OCI-M2 (cell line): ENCODE data around the gene FITM1.

ENCODE experiments used
- DNase-seq: peaks from one replicate; lab custom pipeline; 2025; ENCODE audit not compliant: unreplicated experiment; lab: John Stamatoyannopoulos, UW

FITM1 gene

DNA sequence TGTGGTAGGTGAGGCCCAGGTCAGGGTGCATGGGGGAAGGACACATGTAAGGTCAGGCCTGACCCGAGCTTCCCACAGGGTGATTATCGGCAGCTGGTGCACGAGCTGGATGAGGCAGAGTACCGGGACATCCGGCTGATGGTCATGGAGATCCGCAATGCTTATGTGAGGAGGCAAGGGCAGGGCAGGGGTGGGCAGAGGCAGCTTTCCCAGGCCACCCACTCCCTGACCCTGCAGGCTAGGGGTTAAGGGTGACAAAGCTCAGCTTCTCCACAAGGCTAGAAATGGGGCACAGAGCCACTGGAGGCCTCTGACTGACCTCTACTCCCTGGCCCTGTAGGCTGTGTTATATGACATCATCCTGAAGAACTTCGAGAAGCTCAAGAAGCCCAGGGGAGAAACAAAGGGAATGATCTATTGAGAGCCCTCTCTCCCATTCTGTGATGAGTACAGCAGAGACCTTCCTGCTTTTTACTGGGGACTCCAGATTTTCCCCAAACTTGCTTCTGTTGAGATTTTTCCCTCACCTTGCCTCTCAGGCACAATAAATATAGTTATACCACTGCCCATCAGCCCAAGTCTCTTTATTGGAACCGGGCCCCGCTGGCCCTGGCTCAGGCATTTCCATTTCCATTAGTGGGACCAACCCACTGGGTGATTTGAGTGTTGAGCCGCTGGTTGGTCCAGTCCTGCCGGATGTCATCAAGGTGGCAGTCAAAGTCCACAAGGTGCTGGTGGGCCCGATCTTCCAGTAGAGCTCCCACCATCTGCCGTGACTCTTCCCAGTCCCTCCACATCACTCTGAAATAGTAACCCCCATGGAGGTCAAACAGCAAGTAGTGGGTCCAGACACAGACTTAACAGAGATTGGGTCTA, 8.2 kb downstream of the FITM1 start:
- DNase-seq: no peak

DNA sequence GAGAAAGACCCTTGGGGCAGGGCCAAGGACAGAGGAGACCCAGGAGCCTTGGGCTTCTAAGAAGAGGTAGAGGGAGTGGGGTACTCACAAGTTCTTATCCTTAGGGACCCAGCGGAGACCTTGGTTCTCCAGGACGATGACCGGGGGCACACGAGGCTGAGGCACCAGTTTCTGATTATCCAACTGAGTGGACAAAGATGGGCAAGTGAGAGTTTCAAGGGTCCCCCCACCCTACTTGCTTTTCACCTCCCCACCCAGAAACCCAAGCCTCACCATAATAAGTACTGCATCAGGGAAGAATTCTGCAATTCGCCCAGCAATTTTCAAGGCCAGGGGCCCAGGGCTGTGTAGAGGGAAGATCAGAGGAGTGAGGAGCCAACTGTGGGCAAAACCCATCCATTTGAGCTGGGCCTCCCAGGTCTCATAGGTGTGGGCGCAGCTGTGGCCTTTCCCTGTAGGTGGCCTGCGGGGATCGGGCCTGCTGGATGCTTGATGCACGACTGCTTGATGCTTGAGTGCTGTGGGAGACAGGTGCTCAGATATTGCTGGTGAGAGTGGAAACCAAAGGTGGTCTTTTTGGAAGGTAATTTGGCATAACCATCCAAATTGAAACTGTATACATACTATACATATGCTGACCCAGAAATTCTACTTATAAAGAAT, 8.9 kb downstream of the FITM1 start:
- no peak for DNase-seq

DNA sequence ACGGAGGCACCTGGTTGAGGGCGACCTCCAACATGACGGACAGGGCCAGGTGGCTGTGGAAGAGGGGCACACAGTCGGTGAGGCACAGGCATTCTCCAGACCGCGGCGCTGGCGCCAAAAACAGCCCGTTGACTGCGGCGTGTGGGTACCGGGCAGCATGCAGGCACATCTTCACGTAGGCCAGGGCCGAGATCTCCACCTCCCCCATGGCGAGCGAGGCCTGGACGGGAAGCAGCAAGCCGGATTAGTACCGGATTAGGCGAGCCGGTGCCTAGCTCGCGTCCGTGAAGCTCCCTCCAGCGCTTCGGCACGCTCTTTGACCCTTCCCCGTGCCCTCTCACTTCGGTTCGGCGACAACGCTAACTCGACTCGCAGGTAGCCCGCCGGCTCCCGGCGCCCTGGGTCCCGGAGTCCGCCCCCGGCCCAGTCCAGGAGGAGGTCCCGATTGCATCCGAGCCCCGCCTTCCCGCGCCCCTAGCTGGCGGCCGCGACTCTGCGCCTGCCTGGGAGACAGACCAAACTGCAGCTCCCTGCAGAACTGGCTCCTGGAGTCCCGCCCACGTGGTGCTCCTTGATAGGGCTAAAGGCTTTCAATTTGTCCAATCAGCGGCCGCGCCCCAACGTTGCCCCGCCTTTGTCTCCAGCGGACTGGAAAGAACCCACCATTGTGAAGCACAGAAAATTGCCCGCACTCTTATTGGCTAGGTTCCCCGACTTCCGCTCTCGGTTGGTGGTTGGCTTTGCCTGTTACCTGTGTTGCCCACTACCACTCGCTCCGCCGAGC, 10.8 kb downstream of the FITM1 start, which contains the start of gene EMC9:
Gene EMC9, minus strand, starts transcription at position 495 of the 784 bp plus-strand sequence. Its CDS starts 287 bp downstream, at position 208.
- peak; percentile 98 for DNase-seq

DNA sequence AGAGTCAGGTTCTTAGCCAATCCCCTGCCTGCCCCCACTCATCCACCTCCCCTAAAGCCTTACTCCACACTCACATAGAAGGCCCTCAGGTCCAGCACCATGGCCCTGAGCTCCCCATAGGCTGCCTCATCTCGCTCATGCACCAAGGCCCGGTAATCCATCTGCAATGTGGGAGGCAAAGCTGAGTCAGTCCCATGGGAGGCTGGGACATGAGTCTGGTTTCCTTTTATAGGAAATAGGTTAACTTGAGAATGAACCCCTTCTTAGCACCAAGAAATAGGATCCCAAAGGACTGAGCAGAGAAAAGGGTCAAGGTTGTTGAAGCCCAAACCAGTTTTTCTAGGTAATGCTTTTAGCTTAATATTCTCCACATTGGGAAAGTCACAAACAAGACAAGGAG, 13.1 kb downstream of the FITM1 start:
- DNase-seq: no peak

DNA sequence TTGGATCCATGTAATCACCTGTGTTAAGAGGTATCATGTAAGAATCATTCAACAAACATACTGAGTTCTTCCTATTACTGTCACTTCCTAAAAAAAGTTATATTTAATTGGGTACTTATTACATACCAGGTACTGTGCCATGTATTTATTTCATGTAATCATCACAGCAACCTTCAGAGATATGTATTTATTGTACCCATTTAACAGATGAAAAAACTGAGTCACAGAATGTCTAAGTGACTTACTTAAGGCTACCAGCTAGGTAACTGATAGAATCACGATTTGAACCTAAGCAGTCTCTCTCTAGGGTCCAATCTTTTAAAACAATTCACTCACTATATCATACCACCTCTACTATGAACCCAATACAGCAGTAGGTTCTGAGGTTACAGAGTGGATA, 14.0 kb downstream of the FITM1 start:
- no peak for DNase-seq

DNA sequence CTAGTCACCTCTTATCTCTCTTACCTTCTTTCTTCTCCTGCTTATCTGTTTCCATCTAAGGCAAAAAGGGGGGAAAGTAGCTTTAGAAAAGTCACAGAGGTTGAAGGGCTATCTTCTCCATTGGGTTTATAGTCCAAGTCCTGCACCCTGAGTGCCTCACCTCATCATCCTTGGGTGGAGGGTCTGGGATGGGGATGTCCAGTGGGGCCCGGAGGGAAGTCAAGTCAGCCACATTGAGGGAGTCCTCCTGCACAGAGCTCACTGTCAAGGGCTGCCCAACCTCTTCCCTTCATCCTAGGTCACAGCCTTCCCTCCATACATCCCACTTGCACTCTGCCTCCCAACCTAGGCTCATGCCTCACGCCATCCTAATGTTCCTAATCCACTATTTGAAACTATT, 14.8 kb downstream of the FITM1 start:
- DNase-seq: no peak

DNA sequence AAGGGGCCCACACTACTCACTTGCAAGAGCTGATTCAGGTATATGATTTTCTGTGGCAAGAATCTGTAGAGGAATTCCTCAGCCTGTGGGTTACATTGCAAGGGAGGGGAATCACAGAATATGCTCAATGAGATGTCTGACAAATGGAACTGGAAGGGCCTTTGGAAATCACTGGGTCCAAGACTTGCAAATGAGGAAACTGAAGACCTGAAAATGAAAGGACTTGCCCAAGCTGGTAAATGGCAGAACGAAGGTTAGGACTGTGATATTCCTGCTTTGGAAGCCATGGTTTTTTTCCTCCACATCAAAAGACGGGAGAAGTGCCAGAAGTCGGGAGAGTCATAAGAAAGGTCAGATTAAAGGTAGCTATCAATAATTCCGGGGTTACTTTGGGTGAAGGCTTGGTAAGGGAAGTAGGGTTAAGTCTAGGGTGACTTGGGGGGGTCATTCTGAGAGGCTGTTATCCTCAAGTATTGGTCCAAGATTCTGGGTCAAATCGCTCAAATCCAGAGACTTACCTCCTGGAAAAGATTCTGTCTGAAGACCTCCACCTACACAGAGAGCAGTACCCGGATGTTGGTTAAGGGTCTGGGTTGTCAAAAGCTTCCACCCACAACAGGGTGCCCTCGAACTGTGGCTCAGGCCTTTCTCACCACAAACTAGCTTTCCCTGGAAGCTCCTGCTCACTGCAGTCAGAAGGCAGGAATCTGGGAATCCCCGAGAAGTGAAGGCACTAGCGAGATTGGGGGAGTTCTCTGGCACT, 15.4 kb downstream of the FITM1 start:
- no peak for DNase-seq

DNA sequence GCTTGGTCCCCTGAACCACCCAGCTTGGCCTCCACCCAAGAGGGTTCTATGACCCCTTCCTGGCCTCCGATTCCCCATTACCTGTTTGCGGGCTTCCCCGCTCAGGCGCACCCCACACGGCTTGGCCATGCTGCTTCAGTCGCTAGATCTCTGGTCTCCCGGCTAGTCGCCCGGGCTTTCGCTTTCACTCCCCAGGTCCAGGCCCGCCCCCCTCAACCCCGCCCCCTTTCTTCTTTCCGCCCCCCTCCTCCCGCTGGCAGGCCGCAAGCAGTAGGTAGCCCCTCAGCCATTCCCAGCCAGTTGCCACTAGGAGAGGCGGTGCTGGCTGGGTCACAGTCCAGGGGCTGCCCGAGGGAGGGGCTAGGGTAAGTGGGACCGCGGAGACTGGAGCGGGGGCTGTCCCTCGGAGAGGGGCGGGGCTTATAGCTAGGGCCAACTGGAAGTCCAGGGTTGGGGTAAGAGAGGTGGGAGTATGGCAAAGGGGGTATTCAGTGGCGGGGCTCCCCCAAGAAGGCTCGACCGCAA, 16.1 kb downstream of the FITM1 start, which contains the start of gene PSME2:
Gene PSME2, minus strand, starts transcription at position 158 of the 525 bp plus-strand sequence. Its CDS starts 29 bp downstream, at position 129.
- peak; percentile 87 for DNase-seq

DNA sequence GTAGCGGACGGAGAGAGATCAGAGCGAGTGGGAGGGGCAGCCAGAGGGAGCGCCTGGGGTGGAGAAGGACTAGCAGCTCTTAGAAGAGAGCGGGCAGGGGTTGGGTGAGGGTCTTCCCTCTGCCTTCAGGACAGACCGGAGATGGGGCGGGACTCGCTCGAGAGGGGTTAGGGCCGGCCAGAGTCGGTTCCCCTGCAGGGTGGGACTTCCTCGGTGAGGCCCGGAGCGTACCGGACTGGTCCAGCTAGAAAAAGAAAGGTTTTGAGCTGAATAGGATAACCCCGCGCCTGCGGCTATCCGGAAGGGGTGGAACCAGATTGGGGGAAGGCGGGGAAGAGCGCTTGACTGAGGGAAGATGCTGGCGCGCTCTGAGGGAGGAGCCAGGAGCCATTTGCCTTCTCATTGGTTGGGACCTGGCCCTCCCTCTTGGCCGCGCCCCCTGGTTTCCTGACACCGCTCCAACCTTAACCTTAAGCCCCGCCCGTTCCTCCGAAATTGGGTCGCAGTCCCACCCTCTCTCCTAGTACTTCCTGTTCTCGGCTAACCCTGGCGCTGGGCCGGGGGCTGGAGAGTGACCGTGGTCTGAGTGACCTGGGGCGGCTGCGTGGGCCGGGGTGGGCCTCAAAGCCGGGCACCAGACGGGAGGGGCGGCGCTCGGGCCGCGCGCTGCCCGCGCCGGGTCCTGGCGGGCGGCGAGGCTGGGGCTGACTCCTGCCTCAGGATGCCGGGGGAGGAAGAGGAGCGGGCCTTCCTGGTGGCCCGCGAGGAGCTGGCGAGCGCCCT, 16.7 kb downstream of the FITM1 start, which contains the start of gene RNF31:
Gene RNF31, plus strand, starts transcription at position 521 of the 783 bp plus-strand sequence. Its CDS starts 201 bp downstream, at position 722.
- DNase-seq: peak; percentile 97

DNA sequence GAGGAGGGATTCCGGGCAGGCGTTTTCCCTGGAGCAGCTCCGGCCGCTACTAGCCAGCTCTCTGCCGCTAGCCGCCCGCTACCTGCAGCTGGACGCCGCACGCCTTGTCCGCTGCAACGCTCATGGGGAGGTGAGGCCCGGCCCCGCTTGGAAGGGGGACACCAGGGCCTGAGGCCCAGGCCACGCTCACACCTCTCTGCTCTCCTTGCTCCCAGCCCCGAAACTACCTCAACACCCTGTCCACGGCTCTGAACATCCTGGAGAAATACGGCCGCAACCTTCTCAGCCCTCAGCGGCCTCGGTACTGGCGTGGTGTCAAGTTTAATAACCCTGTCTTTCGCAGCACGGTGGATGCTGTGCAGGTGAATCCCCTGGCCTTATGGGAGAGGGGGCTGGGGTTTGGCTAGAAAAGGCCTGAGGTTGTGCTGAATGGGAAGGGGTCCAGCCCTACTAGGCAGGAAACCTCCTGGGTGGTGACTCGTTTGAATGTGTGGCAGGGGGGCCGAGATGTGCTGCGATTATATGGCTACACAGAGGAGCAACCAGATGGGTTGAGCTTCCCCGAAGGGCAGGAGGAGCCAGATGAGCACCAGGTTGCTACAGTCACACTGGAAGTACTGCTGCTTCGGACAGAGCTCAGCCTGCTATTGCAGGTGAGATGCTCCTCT, 17.4 kb downstream of the FITM1 start:
- DNase-seq: no peak

DNA sequence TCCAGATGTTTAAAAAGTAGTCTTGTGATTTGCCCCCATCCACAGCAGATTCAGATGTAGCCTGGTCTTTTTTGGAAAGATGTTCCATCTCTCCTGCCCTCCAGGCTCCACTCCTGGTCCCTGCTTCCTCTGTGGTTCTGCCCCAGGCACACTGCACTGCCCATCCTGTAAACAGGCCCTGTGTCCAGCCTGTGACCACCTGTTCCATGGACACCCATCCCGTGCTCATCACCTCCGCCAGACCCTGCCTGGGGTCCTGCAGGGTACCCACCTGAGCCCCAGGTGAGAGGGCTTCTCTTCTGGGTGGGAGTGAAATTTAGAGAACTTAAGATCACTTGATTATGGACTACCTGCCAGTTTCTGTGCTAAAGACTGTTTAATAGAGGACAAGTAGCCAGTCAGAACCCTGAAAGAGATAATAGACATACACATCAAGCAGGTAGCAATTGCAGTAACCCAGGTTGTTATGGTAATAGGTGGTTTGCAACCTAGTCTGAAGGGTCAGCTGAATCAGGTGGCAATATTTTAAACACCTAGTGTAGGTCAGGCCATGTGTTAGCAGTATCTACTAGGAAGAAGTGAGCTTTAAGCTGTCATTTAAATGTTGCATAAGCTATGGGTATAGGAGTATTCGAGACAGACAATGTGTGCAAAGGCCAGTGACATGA, 19.0 kb downstream of the FITM1 start:
- no peak for DNase-seq

DNA sequence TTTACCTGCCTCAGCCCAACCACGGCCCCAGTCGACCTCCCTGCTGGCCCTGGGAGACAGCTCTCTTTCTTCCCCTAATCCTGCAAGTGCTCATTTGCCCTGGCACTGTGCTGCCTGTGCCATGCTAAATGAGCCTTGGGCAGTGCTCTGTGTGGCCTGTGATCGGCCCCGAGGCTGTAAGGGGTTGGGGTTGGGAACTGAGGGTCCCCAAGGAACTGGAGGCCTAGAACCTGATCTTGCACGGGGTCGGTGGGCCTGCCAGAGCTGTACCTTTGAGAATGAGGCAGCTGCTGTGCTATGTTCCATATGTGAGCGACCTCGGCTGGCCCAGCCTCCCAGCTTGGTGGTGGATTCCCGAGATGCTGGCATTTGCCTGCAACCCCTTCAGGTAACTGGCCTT, 19.6 kb downstream of the FITM1 start:
- DNase-seq: no peak

DNA sequence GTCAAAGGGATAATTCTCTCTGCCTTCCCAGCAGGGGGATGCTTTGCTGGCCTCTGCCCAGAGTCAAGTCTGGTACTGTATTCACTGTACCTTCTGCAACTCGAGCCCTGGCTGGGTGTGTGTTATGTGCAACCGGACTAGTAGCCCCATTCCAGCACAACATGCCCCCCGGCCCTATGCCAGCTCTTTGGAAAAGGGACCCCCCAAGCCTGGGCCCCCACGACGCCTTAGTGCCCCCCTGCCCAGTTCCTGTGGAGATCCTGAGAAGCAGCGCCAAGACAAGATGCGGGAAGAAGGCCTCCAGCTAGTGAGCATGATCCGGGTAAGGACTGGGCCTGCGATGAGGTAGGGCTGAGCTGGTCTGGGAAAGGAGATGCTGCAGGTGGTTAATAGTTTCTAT, 20.1 kb downstream of the FITM1 start:
- DNase-seq: no peak

DNA sequence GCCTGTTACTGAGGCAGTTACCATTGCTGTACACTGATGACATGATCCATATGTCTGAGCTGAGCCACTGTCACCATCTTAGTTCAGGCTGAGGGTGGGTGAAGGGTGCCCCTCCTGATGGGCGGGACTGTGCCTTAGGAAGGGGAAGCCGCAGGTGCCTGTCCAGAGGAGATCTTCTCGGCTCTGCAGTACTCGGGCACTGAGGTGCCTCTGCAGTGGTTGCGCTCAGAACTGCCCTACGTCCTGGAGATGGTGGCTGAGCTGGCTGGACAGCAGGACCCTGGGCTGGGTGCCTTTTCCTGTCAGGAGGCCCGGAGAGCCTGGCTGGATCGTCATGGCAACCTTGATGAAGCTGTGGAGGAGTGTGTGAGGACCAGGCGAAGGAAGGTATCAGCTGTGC, 20.5 kb downstream of the FITM1 start:
- no peak for DNase-seq

DNA sequence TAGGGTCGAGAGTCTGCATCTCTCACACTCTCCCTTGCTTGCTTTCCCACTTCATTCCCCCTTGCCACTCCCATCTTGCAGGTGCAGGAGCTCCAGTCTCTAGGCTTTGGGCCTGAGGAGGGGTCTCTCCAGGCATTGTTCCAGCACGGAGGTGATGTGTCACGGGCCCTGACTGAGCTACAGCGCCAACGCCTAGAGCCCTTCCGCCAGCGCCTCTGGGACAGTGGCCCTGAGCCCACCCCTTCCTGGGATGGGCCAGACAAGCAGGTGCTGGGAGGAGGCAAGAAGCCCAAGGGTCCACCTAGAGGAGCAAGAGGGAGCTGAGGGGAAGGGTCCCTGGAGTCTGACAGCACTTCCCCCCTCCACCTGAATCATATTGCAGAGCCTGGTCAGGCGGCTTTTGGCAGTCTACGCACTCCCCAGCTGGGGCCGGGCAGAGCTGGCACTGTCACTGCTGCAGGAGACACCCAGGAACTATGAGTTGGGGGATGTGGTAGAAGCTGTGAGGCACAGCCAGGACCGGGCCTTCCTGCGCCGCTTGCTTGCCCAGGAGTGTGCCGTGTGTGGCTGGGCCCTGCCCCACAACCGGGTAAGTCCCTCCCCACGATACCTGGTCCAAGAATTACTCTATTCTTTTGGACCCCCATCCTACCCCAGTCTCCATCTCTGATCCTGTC, 21.1 kb downstream of the FITM1 start:
- no peak for DNase-seq

DNA sequence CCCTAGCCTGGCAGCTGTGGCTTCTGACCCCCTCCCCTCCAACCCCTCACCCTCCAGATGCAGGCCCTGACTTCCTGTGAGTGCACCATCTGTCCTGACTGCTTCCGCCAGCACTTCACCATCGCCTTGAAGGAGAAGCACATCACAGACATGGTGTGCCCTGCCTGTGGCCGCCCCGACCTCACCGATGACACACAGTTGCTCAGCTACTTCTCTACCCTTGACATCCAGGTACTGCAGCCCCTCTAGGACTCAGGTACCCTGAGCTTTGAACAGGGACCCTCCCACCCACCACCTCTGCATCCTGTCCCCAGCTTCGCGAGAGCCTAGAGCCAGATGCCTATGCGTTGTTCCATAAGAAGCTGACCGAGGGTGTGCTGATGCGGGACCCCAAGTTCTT, 24.6 kb downstream of the FITM1 start:
- no peak for DNase-seq

DNA sequence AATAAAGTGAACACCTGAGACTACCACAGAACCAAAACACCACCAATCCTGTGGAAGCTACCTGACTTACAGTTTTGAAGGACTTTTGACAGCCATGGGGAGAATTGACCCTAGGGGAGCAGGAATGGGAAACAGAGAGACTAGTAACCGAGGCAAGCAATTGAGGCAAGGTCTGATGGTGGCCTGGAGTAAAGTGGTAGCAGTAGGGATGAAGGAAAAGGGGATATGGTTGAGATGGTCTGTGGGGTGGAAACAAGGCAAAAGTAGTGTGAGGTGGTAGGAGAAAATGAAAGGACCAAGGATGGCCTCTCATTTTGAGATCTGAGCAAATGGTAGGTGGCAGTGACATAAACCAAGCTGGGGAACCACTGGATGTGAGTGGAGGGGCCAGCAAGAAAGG, 26.4 kb downstream of the FITM1 start:
- DNase-seq: no peak

DNA sequence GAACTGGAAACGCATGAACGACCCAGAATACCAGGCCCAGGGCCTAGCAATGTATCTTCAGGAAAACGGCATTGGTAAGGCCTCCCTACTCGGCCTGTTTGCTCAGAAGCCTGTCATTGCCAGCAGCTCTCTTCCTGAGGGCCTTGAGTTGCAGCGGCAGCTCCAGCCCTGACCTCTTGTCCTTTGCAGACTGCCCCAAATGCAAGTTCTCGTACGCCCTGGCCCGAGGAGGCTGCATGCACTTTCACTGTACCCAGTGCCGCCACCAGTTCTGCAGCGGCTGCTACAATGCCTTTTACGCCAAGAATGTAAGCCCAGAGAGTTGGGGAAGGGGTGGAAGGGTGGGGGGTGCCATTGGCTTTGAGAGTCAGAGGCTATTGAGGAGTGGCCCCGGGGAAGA, 26.9 kb downstream of the FITM1 start:
- no peak for DNase-seq
